ENCODE results near the gene DNAH7. TPM values are rescaled to one million over a fixed set of nuclear protein-coding genes. Genes with fewer than 3 reads are reported as not detected.

Gene DNAH7
- total RNA-seq, 2 experiments from 2014 or later, result 0.07 to 0.17 TPM

DNA sequence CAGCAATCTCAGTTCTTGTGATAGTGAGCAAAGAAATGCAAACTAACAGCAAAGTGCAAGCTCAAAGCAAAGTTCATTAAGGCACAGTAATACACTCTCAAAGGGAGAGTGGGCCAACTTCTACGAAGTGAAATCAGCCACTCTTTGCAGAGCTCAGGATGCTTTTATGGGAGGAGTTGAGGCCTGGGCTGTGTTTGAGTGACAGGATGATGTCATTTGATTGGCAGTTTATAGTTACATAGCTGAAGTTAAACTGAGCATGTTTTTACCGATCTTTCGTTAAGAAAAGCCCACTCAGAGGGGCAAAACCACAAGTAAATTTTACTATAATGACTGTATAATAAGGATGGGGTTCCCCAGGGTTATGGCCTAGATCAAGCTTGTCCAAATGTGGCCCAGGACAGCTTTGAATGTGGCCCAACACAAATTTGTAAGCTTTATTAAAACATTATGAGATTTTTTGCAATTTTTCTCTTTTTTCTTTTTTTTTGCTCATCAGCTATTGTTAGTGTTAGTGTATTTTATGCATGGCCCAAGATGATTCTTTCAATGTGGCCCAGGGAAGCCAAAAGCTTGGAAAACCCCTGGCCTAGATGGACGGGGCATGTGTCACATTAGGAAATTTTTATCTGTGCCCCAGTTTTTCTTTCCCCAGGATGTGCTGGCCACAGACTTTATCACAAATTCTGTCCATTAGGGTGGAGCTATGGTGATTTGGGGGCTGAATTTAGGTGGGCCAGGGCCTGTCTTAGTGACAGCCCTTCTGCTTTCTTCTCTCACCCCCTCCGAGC is 8.3 kb upstream of the DNAH7 start:
- no peaks in the 10 kb centered on the region for H3K27me3 Mint-ChIP-seq
- ChIA-PET POLR2A (no interaction called here), CTCF (interaction anchor here (0.5 to 11.8 kb wide), 25 partner anchors 9 to 590 kb away, joined by 3 to 226 read pairs (median 7); partner anchors contain the start of gene DNAH7)
- no peak overlapping the region for H3K27ac Mint-ChIP-seq
- no peaks in the 10 kb centered on the region for H3K9me3 Mint-ChIP-seq
- H3K4me3 Mint-ChIP-seq, result no peak overlapping the region
- H3K4me1 Mint-ChIP-seq (ENCODE audit: low read depth), result peaks cover 12% of the 10 kb centered on the region
- intact Hi-C loops (cut with micrococcal nuclease), result loop anchor here (5.0 kb wide), 2 partner anchors 135 to 215 kb away; no protein-coding TSS in a partner anchor
- no peaks in the 10 kb centered on the region for H3K36me3 Mint-ChIP-seq
- no peak for DNase-seq

DNA sequence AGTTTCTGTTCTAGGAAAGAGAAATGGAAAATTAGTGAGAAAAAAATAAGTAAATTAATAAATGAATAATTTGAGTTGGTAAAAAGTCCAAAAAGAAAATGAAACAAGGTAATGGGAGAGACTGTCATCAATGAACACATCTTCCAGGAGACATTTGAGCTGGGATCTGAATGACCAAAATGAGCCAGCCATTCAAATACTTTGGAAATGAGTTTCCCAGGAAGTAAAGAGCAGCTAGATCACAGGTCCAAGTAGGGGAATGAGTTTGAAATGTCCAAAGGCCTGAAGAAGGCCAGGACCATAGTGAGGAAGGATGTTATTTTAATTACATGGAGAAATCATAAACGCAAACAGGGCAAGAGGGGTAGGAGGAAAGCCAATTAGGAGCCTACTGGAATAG is 6.6 kb upstream of the DNAH7 start:
- peaks cover 8% of the 10 kb centered on the region for H3K4me1 Mint-ChIP-seq (ENCODE audit: low read depth)
- DNase-seq, result no peak
- no peak overlapping the region for H3K4me3 Mint-ChIP-seq
- H3K9me3 Mint-ChIP-seq, result no peaks in the 10 kb centered on the region
- no peak overlapping the region for H3K27ac Mint-ChIP-seq
- H3K27me3 Mint-ChIP-seq, result no peaks in the 10 kb centered on the region
- H3K36me3 Mint-ChIP-seq, result no peaks in the 10 kb centered on the region
- ChIA-PET POLR2A (interaction anchor here (0.6 kb wide), 1 partner anchor 598 kb away, joined by 5 read pairs; no protein-coding TSS in a partner anchor), CTCF (interaction anchor here (1.1 to 11.8 kb wide), 4 partner anchors 7 to 378 kb away, joined by 4 to 226 read pairs (median 68); partner anchors contain the start of gene DNAH7)
- intact Hi-C loops (cut with micrococcal nuclease), result loop anchor here (5.0 kb wide), 2 partner anchors 137 to 217 kb away; no protein-coding TSS in a partner anchor

DNA sequence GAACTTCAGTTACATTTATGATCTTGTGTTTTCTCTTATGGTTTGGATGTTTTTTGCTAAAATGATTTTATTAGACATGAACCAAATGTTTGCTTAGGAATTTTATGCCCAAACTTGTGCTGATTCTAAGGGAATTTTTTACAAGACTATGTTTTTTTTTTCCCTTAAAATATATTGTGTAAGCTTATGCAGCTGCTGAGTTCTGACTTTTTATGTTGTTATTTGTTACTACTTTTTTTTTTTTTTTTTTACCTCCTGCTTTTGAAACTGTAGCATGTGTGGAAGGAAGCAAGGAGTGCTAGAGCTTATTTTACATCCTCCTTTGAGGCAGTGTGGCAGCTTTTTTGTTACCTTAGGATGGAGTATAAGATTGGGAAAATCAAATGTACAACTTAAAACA is 6.0 kb upstream of the DNAH7 start:
- no peak for DNase-seq
- Mint-ChIP-seq H3K27me3 (no peaks in the 10 kb centered on the region), H3K4me3 (no peak overlapping the region), H3K9me3 (no peaks in the 10 kb centered on the region), H3K27ac (no peak overlapping the region), H3K36me3 (no peaks in the 10 kb centered on the region), H3K4me1 (ENCODE audit: low read depth) (peaks cover 3% of the 10 kb centered on the region)
- intact Hi-C loops (cut with micrococcal nuclease), result loop anchor here (5.0 kb wide), 2 partner anchors 138 to 218 kb away; no protein-coding TSS in a partner anchor
- CTCF ChIA-PET, result interaction anchor here (1.1 to 11.8 kb wide), 4 partner anchors 7 to 379 kb away, joined by 4 to 226 read pairs (median 68); partner anchors contain the start of gene DNAH7
- POLR2A ChIA-PET, result interaction anchor here (0.6 kb wide), 1 partner anchor 597 kb away, joined by 5 read pairs; no protein-coding TSS in a partner anchor

DNA sequence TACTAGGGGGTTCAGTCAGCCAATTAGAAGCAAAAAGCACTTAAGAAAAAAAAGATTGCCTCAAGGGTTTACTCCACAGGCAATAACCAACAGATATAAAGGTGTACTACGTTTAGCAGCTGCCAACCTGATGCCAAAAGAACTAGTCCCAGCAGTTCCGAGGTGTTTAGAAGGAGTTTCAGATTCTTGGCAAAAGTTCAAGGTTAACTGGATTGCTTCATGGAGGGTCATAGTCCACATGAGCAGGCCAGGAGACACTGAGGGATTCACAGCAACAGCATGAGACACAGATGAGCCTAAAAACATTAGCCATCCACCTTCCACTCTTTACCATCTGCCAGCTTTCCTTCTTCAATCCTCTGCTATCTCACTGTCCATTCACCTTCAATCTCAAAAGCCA is 4.9 kb upstream of the DNAH7 start:
- H3K4me3 Mint-ChIP-seq, result no peak overlapping the region
- H3K36me3 Mint-ChIP-seq, result no peaks in the 10 kb centered on the region
- peaks cover 3% of the 10 kb centered on the region for H3K4me1 Mint-ChIP-seq (ENCODE audit: low read depth)
- no peaks in the 10 kb centered on the region for H3K27me3 Mint-ChIP-seq
- H3K27ac Mint-ChIP-seq, result no peak overlapping the region
- ChIA-PET CTCF (interaction anchor here (0.8 to 11.8 kb wide), 2 partner anchors 105 to 263 kb away, joined by 3 to 226 read pairs; no protein-coding TSS in a partner anchor), POLR2A (no interaction called here)
- no peaks in the 10 kb centered on the region for H3K9me3 Mint-ChIP-seq
- DNase-seq, result no peak
- intact Hi-C loops (cut with micrococcal nuclease), result no loop called here

DNA sequence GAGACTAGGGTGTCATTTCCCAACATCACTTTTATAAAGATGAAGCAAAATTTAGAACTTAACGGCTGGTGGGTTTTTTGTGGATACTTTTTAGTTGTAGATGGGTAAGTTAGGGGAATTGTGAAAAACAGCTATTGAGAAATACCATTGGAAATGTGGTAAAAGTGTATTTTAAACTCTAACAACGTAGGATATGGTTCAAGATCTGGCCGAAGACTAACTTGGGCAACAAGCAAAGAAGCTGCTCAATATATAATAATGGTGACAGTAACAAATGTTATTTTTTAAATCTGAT is 1.6 kb downstream of the DNAH7 start:
- Mint-ChIP-seq H3K4me1 (ENCODE audit: low read depth) (peaks cover 9% of the 10 kb centered on the region), H3K27me3 (peaks cover 2% of the 10 kb centered on the region), H3K9me3 (no peaks in the 10 kb centered on the region), H3K36me3 (no peaks in the 10 kb centered on the region), H3K4me3 (peak overlapping the region; percentile 20), H3K27ac (no peak overlapping the region)
- ChIA-PET POLR2A (no interaction called here), CTCF (interaction anchor here (0.5 to 3.4 kb wide), 21 partner anchors 10 to 1202 kb away, joined by 3 to 72 read pairs (median 4); no protein-coding TSS in a partner anchor)
- no peak for DNase-seq
- intact Hi-C loops (cut with micrococcal nuclease), result loop anchor here (5.0 kb wide), 5 partner anchors 490 to 1520 kb away; no protein-coding TSS in a partner anchor

DNA sequence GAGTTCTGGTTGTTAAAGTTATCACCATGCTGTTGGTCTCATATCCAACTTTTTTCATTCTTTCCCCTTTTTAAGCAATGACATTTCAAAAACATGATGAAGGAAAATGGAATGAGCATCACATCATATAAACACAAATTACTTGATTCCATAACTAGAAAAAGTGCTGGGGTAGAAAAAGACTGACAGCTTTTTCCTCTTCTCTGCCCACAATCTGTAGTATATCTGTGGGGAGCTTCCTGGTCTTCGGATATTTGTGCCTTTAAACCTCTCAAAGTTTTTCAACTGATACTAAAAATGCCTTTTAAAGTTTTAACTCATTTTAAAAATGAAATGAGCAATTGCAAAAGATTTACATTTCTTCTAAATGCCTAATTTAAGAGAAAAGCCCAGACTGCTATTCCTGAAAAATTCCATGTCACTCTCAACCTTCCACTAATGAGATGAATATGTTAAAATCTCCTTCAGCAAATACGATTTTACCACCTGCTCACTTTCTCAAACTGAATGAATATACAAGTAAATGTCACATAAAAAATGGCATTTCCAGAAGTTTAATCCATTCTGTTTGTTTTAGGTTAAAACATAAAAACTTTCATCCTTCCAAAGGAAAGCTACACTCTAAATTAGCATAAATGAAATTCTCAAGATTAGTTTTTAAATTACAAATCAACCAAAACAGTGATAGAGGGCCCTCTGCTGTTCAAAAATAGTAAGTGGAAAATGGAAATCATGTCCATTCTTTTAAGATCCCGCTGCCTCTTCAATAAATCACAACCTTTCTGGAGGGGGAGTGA is 2.1 kb downstream of the DNAH7 start:
- no peaks in the 10 kb centered on the region for H3K36me3 Mint-ChIP-seq
- ChIA-PET POLR2A (no interaction called here), CTCF (interaction anchor here (0.6 to 3.4 kb wide), 17 partner anchors 9 to 747 kb away, joined by 3 to 72 read pairs (median 5); no protein-coding TSS in a partner anchor)
- H3K27me3 Mint-ChIP-seq, result peaks cover 2% of the 10 kb centered on the region
- no peaks in the 10 kb centered on the region for H3K9me3 Mint-ChIP-seq
- peaks cover 9% of the 10 kb centered on the region for H3K4me1 Mint-ChIP-seq (ENCODE audit: low read depth)
- H3K4me3 Mint-ChIP-seq, result peak overlapping the region; percentile 20
- intact Hi-C loops (cut with micrococcal nuclease), result loop anchor here (5.0 kb wide), 5 partner anchors 489 to 1519 kb away; no protein-coding TSS in a partner anchor
- no peak for DNase-seq
- no peak overlapping the region for H3K27ac Mint-ChIP-seq

DNA sequence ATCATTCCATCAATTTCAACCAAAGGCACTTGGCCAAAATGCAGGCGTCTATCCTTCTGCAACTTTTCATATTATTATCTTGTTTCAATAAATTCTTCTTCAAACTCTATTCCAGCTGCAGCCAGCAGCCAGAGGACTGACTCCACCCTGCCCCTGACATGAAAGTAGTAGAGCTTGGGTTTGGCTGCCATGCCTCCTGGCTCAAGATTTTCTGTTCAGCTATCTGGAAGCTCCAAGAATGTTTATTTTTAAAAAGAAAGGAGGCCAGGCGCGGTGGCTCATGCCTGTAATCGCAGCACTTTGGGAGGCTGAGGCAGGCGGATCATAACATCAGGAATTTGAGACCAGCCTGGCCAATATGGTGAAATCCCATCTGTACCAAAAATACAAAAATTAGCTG is 4.9 kb downstream of the DNAH7 start:
- H3K27me3 Mint-ChIP-seq, result peaks cover 2% of the 10 kb centered on the region
- H3K4me1 Mint-ChIP-seq (ENCODE audit: low read depth), result peaks cover 9% of the 10 kb centered on the region
- H3K36me3 Mint-ChIP-seq, result no peaks in the 10 kb centered on the region
- POLR2A ChIA-PET, result no interaction called here
- no peak overlapping the region for H3K27ac Mint-ChIP-seq
- intact Hi-C loops (cut with micrococcal nuclease), result no loop called here
- CTCF ChIA-PET, result no interaction called here
- DNase-seq, result no peak
- H3K9me3 Mint-ChIP-seq, result no peaks in the 10 kb centered on the region
- H3K4me3 Mint-ChIP-seq, result no peak overlapping the region

DNA sequence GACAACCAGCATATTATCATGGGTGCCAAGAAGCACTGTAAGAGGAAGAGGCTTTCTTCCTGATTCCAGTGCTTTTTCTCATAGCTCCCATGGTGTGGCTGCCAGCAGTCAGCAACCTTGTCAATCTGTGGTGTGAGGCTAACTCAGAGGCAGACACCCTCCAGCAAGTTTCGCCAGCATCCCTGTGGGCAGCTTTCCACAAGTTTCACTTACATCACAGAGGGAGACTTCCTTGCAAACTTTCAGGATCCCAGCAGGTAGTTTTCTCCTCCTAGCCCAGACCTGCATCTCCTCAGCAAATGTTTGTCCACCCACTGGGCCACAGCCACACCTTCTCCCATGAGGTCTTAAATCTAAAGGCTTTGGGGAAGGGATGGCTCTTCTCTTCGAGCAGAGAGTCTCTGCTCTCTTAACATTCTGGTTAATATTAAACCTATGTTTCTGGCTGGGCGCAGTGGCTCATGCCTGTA is 9.1 kb downstream of the DNAH7 start:
- intact Hi-C loops (cut with micrococcal nuclease), result no loop called here
- Mint-ChIP-seq H3K27ac (no peak overlapping the region), H3K4me3 (no peak overlapping the region), H3K9me3 (no peaks in the 10 kb centered on the region), H3K36me3 (no peaks in the 10 kb centered on the region), H3K27me3 (no peaks in the 10 kb centered on the region), H3K4me1 (ENCODE audit: low read depth) (no peaks in the 10 kb centered on the region)
- ChIA-PET POLR2A (no interaction called here), CTCF (interaction anchor here (5.1 kb wide), 1 partner anchor 8 kb away, joined by 30 read pairs; the partner anchor contains the start of gene DNAH7)
- DNase-seq, result no peak

DNA sequence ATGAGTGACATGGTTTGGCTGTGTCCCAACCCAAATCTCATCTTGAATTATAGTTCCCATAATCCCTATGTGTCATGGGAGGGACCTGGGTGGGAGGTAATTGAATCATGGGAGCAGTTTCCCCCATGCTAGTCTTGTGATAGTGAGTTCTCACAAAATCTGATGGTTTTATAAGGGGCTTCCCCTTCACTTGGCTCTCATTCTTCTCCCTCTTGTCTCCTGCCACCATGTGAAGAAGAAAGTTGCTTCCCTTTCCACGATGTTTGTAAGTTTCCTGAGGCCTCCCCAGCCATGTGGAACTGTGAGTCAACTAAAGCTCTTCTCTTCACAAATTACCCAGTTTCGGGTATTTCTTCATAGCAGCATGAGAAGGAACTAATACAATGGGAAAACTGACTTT is 14.0 kb downstream of the DNAH7 start:
- no peak for DNase-seq
- Mint-ChIP-seq H3K27me3 (no peaks in the 10 kb centered on the region), H3K36me3 (no peaks in the 10 kb centered on the region), H3K9me3 (no peaks in the 10 kb centered on the region), H3K27ac (no peak overlapping the region), H3K4me3 (no peak overlapping the region), H3K4me1 (ENCODE audit: low read depth) (no peaks in the 10 kb centered on the region)
- ChIA-PET CTCF (interaction anchor here (1.1 to 5.1 kb wide), 2 partner anchors 13 to 24 kb away, joined by 4 to 30 read pairs; partner anchors contain the start of gene DNAH7), POLR2A (no interaction called here)
- intact Hi-C loops (cut with micrococcal nuclease), result no loop called here

DNA sequence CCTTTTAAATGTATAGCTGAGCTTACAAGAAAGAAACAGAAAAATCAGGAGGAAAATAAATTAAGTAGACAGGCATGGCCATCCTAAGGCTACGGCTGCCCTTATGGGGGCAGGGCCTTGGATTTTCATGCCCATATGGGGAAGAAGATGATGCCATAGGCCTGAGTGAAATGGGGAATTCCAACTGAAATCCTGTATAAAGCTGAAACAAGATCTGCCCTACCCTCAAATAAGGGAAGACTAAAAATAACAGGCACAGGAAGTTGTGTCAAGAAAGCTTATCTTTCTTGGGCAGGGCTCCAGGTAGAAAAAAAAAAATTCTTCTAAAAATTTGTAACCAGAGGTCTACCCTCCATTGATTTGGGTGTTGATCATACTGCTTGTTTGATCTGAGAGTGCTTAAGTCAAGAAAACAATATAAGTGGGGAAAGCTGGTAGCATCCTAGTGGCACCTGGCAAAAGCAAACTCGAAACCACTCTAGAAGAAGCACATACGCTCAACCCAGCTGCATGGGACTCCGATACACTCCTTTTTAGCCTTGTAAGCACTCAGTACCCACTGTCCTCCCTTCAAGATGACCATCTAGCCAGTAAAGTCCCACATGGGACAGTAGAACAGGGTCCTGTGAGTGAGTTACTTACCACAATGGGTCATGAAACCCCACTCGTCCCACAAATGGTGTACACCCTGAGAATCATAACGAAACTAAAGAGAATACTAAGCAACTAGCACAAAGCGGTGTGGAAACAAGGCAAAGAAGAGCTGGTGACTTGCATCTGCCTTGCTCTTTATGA is 22.3 kb downstream of the DNAH7 start:
- H3K27me3 Mint-ChIP-seq, result peaks cover 4% of the 10 kb centered on the region
- no peak overlapping the region for H3K4me3 Mint-ChIP-seq
- intact Hi-C loops (cut with micrococcal nuclease), result no loop called here
- peaks cover 2% of the 10 kb centered on the region for H3K9me3 Mint-ChIP-seq
- POLR2A ChIA-PET, result no interaction called here
- H3K36me3 Mint-ChIP-seq, result no peaks in the 10 kb centered on the region
- no peak overlapping the region for H3K27ac Mint-ChIP-seq
- no peaks in the 10 kb centered on the region for H3K4me1 Mint-ChIP-seq (ENCODE audit: low read depth)
- CTCF ChIA-PET, result no interaction called here
- no peak for DNase-seq

DNA sequence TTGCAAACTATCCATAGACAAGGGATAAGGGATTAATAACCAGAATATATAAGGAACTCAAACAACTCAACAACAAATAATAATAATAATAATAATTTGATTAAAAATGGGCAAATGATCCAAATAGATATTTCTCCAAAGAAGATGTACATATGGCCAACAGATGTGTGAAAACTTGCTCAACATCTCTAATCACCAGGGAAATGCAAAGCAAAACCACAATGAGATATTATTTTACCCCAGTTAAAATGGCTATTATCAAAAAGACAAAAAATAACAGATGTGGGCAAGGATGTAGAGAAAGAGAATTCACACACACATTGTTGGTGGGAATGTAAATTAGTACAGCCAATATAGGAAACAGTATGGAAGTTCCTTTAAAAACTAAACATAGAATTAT is 26.9 kb downstream of the DNAH7 start:
- intact Hi-C loops (cut with micrococcal nuclease), result no loop called here
- peaks cover 6% of the 10 kb centered on the region for H3K27me3 Mint-ChIP-seq
- H3K4me1 Mint-ChIP-seq (ENCODE audit: low read depth), result no peaks in the 10 kb centered on the region
- ChIA-PET POLR2A (no interaction called here), CTCF (no interaction called here)
- H3K4me3 Mint-ChIP-seq, result no peak overlapping the region
- H3K9me3 Mint-ChIP-seq, result peaks cover 32% of the 10 kb centered on the region
- peaks cover 8% of the 10 kb centered on the region for H3K36me3 Mint-ChIP-seq
- H3K27ac Mint-ChIP-seq, result no peak overlapping the region
- DNase-seq, result no peak
